Cardiac ventricle fibroblast (primary cell): ENCODE results near the gene MIF4GD. TPM values are rescaled to one million over a fixed set of nuclear protein-coding genes. Genes with fewer than 3 reads are reported as not detected.

Experiments used
- total RNA-seq: library from RNA; depleted of rRNA; stranded (reverse); fragments of >200 nt; gene quantifications from 2 replicates; pipeline ENCODE4 v1.2.3, GENCODE V29; 2015

Gene MIF4GD, protein sequence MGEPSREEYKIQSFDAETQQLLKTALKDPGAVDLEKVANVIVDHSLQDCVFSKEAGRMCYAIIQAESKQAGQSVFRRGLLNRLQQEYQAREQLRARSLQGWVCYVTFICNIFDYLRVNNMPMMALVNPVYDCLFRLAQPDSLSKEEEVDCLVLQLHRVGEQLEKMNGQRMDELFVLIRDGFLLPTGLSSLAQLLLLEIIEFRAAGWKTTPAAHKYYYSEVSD
- 5.5 and 6.0 TPM in 2 replicates for total RNA-seq

DNA sequence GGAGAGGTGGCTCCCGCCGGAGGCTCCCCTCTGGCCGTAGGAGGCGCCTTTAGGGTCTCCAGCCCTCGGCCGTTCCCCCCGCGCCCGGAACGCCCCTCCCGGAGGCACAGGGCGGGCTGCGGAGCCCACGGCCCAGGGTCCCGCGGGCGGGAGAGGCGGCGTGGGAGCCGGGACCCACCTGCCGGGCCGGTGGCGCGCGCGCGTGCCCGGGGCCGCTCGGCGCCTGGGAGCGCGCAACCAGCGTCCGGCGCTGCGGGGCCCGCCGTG lies at the start of gene MIF4GD:
MIF4GD (minus strand) TSS at position 266 of the 267 bp plus-strand sequence. CDS start 1,036 bp downstream, outside the sequence.

DNA sequence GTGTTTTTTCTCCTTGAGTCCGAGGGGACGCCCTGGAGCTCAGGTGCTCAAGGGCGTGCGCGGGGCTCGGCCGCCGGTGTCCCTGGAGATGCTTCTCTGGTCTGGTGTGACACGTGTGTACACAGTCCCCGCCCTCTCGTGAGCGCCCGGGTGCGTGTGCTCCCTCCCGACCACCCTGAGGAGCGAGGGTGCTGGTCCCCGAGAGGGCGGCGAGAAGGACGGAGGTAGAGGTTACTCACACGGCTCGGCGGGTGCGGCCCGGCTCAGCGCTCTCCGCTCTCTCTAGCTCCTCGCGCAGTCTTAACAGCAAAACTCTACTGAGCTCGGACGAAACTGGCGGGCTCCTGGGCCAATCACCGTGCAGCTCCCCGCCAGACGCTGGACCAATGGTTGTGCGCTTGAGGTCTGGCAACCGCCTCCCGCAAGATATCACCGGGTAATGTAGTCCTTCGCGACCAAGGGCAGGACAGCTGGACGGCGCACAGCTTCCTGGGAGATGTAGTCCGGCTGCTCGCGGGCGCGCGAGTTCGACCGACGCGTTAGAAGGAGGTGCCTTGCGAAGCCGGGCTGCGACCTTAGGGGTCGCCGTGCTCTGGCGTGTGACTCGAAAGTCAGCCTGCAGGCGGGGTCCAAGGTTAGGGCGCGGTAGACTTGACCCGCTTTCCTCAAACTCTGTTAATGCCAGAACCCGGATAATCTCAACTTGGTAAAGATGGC lies 18.2 kb upstream of the MIF4GD start, which contains the start of gene SLC25A19:
SLC25A19 (minus strand) TSS at position 319 of the 717 bp plus-strand sequence. CDS start 2,669 bp downstream, outside the sequence.

GRCh38 chr17:75261336-75262111 lies 9.5 kb downstream of the MIF4GD start, which contains the start of the genes GGA3 and MRPS7:
Gene GGA3 (minus strand): TSS chr17:75261606. CDS start chr17:75261587, 19 bp downstream.
Gene MRPS7 (plus strand): TSS chr17:75261879. CDS start chr17:75261901, 22 bp downstream.

Other genes starting within 250 kb of the MIF4GD start
- gene ATP5PD, start 224.3 kb downstream of the MIF4GD start, total RNA-seq, result 236 and 284 TPM in 2 replicates
- gene KCTD2, start 224.0 kb downstream of the MIF4GD start, total RNA-seq, result 18.2 and 20.5 TPM in 2 replicates
- 2.8 and 4.2 TPM in 2 replicates for gene SLC16A5, start 183.3 kb downstream of the MIF4GD start, total RNA-seq
- 3.8 and 3.9 TPM in 2 replicates for gene ARMC7, start 161.3 kb downstream of the MIF4GD start, total RNA-seq
- 43.7 and 60.3 TPM in 2 replicates for gene NT5C, start 139.5 kb downstream of the MIF4GD start, total RNA-seq
- gene JPT1, start 116.7 kb downstream of the MIF4GD start, total RNA-seq, result 44.3 and 57.8 TPM in 2 replicates
- 66.5 and 71.5 TPM in 2 replicates for gene SUMO2, start 88.3 kb downstream of the MIF4GD start, total RNA-seq
- gene NUP85, start 65.6 kb downstream of the MIF4GD start, total RNA-seq, result 14.9 and 15.1 TPM in 2 replicates
- 11.9 and 23.0 TPM in 2 replicates for gene GGA3, start 9.6 kb downstream of the MIF4GD start, total RNA-seq
- 31.1 and 37.8 TPM in 2 replicates for gene MRPS7, start 9.4 kb downstream of the MIF4GD start, total RNA-seq
- gene SLC25A19, start 18.2 kb upstream of the MIF4GD start, total RNA-seq, result 2.7 and 4.5 TPM in 2 replicates
- gene GRB2, start 134.4 kb upstream of the MIF4GD start, total RNA-seq, result 51.5 and 100 TPM in 2 replicates
- gene TMEM94, start 185.4 kb upstream of the MIF4GD start, total RNA-seq, result 32.3 and 51.9 TPM in 2 replicates
- gene CASKIN2, start 244.3 kb upstream of the MIF4GD start, total RNA-seq, result 6.9 and 7.1 TPM in 2 replicates
- 17.3 and 19.4 TPM in 2 replicates for gene TSEN54, start 245.3 kb upstream of the MIF4GD start, total RNA-seq